GM18907 (cell line): ENCODE data around the gene RASGEF1C.
"Not testable (repeated sequence)": the region's sequence is repeated elsewhere in the genome, so short reads cannot be mapped to it uniquely, and the experiment has no call there.

Experiments
- ATAC-seq: cut with Tn5 transposase; IDR thresholded peaks from one replicate; pipeline ENCODE4 v1.9.1; 2021; ENCODE audit warnings: mild to moderate bottlenecking, moderate library complexity; ENCODE audit not compliant: unreplicated experiment

RASGEF1C gene

DNA sequence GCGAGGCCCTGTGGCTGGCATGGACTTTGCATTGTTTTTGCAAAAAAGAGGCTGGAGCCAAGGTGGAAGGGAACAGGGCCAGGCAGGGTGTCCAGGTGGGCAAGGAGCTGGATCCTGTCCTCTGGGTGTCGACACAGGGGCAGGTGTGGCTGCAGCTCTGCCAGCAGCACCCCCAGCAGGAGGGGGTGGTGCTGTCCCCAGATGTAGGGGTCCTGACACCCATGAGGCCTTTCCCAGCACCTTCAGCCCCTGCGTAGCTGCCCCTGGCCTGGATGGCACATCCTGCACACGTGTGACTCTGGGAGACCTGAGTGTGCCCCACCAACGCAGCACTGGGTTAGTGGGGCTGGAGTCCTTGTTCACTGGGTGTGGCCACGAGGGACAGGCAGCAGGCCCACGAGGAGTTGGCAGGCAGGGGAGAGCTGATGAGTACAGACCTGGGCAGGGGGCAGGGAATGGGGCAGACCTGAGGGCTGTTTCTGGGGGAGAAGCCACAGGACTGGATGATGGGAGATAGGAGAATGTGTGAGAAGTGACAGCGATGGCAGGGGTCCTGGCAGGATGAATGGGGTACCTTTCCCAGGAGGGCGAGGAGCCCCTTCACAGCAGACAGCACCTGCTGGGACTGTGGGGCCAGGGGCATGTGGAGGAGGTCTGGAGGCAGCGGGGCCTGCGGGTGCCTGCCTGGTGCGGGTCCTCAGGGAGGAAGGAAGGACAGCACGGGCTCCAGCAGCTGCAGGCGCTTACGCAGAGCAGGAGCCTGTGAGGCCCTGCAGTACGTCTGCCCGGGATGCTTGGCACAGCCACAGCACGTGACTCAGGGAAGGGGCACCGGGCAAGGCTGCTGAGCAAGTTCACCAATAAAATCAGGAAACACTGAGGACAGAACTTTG lies 3.6 kb upstream of the RASGEF1C start:
- no peak for ATAC-seq

DNA sequence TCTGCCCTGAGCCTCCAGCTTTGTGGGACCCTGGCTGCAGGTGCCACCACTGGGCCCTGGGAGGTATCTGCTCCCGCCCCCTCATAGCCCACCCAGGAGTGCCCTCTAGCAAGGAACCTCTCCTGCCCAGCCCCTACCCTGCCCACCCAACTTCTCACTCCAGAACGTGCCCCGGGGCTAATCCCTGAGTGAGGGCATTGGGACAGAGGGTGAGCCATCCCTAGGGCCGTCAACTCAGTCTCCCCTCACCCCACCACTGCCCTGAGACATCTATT lies 2.7 kb upstream of the RASGEF1C start:
- no peak for ATAC-seq

DNA sequence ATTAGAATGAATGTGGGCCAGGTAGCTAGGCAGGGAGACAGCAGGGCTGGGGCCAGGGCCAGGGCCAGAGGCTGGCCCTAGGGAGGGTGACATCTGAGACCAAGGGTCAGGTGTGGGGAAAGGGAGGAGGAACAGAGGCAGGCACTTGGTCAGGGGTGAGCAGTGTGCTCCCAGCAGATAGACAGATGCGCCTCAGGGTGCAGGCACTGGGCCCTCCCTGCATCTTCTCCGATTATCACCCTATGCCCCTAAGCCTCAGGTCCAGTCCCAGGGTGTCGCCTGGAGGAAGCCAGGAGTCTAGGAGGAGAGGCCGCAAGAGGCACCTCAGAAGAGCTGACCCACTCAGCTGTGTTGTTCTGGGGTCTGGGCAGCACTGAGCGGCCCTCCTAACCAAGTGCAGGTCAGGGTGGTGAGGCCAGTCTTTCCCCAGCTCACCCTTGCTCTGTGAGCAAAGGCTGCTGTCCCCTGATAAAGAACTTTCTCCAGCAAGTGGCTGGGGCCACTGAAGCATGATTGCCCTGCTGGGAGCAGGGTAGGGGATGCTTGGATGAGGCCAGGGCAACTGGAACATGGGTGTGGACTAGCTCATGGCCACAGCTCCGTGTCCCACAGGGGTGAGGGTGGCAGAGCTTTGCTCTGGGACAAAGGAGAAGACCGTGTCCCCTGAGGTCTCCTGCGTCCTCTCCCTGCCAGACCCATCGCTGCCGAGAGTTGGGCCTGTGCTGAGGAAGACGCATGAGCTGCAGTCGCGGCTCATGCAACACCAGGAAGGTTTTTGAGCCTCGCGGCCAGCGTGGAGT lies 2.1 kb upstream of the RASGEF1C start:
- ATAC-seq, result no peak

DNA sequence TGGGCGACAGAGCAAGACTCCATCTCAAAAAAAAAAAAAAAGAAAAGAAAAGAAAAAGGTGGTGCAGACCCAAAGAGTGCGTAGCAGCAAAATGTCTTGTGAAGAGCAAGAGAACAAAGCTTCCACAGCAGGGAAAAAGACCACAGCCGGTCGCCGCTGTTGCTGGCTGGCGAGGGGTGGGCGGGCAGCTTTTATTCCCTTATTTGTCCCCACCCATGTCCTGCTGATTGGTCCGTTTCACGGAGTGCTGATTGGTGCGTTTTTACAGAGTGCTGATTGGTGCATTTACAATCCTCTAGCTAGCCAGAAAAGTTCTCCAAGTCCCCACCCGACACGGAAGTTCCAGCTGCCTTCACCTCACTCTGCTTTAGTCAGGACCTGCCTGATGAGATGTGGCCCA lies 1.1 kb upstream of the RASGEF1C start:
- not testable (repeated sequence) for ATAC-seq

DNA sequence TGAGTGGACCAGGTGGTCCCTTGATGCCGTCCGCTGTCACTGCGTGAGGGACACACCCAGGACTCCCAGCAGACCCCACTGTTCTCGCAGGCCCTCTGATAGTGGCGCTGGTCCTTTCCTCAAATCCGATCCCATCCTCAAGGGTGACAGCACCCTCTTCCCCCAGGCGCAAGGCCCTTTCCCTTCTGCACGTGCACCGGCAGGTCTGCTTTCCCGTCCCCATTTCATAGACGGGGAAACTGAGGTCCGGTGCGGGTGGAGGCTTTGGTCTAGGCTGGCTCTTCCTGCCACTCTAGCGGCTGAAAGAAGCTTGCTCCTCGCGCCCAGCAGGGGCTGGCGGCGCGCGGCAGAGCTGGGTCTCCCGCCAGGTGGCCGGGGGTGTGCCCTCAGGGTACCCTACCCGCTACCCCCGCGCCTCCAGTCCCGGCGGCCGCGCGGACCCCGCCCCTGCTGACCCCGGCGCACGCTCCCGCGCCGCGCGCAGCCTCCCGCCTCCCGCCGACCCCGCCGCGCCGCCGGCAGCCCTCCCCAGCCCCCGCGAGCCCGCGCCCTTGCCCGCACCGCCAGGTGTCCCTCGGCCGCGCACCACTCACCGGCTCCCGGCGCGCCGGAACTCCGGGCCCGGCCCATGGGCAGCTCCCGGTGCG lies 453 bp downstream of the RASGEF1C start:
- no peak for ATAC-seq

DNA sequence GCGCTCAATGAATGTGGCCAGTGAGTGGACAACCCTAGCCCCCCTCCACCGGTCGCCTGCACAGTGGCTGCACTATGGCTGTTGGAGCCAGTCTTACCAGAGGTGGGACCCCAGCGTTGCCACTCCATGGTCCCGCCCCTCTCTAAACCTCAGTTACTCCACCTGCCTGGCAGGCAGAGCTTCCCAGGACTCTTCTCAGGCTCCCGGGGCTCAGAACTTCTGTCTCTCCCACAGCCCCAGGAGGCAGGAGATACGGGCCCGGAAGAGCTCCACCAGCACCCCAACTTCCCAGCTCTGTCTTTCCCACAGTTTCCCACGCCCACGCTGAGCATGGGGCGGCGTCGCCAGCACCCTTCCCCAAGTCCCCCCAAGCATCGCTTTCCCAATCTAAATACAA lies 975 bp downstream of the RASGEF1C start:
- no peak for ATAC-seq

DNA sequence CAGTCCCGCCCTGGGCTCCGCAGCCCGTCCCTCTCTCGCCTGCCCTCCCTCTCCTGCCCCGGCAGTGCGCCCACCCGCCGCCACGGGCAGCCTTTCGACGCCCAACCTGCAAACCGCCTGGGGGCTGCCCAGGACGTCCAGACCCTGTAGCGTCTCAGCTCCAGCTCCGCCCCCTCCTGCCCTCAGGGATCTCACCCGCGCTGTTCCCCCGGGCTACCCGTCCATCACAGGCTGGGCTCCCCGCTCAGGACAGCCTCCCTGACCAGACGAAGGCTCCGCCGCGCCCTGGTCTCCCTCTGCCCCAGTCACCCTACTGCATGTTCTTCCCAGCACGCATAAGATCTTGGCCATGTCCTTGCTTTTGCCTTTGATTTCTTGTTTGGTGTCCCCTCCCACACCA lies 1.4 kb downstream of the RASGEF1C start:
- ATAC-seq, result no peak

DNA sequence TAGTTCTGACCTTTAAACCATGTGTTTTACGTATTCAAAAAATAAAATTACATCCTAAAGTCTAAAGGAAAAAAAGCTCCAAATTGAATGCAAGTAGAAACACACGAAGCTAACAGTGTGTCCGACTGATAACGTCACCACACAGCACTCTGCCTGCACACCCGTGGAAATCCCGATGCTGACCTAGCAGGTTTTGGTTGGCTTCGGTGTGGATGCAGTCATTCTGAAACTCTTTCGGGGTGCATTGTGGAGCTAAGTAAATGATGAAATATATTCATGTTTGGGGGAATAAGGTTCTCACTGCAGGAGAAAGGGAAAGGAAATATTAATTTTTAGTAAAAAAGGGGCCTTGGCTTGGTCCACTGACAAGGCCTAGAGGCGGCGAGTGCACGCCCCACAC lies 2.0 kb downstream of the RASGEF1C start:
- no peak for ATAC-seq

DNA sequence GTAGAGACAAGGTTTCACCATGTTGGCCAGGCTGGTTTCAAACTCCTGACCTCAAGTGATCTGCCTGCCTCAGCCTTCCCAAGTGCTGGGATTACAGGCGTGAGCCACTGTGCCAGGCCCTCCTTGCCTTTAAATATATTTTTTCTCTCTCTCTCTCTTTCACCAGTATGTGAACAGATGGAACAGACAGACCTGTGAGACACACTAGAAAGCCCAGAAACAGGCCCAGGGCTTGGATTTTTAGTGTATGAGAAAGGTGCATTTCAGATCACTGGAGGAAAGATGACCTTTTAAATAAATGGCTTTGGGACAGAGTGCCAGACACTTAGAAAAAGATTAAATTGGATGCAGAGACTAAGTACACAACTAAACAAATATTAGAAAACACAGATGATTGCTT lies 3.1 kb downstream of the RASGEF1C start:
- ATAC-seq, result no peak

DNA sequence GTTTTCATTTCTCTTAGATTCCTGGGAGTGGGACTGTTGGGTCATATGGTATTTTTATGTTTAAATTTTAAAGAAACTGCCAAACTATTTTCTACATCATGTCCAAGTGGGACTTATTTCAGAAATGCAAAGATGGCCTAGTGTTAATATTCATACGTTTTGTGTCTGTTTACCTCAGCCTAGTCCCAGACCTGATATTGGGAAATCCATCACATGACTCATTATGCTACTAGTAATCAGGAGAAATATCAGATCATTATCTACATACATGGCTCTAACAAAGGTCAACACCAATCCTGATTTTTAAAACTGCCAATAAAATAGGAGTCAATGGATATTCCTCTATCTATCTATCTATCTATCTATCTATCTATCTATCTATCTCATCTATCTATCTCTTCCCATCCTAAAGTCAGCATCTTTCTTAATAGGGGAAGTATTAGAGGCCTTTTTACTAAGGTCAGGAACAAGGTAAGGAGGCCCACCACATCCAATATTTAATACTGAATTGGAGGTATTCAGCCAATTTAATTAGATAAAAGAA lies 4.7 kb downstream of the RASGEF1C start:
- no peak for ATAC-seq

DNA sequence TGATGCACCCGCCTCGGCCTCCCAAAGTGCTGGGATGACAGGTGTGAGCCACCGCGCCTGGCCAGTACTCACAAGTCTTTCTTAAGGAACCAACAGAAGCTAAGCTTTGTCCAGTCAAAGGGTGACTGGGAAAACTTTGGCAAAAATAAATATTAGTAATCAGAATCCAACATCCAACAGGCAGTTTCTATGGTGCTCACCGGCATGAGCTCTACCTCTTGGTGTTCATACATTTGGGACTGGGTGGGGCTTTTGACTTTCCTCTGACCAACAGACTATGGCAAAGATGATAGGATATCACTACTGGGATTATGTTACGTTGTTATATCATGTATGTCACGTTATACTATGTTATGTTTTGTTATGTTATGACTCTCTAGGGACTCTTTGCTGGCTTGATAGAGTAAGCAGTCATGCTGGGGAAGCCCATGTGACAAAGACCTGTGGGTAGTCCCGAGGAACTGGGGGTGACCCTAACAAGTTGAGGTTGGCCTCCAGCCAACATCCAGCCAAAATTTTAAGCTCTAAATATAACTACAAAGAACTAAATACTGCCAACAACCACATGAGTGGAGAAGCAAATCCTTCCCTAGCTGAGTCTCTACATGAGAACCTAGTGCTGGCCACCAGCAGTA lies 6.0 kb downstream of the RASGEF1C start:
- ATAC-seq, result no peak

DNA sequence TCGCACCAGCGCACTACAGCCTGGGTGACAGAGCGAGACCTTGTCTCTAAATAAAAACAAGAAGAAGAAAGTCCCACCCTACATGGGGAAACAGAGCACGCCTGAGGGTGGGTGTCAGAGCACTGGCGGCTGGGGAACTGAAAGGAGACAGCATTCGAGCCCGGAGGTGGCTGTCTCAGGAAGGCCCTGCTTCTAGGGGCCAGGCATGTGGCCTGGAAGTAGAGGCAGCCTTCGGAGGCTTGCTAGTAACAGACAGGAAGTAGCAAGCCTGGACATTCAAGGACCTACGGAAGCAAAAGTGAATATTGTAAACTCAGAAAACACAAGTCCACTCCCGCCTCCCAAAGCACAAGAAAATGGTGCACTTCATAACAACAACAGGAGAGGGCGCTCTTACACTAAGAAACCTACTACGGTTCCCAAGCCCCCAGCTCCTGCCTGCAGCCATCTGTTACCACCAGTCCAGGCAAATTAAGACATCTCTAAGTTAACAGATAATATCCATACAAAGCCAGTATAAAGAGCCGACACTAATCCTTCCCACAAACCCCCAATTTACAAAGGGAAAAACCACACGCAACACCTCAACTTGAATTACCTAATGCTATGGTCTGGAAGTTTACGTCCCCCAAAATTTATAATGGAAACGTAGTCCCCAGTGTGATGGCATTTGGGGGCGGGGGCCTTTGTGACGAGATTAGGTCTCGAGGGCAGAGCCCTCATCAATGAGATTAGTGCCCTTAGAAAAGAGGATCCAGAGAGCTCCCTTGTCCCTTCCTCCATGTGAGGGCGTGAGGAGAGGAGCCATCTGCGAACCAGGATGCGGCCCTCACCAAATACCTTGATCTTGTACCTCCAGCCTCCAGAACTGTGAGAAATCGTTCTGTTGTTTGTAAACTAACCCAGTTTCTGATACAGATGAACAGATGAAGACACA lies 7.7 kb downstream of the RASGEF1C start:
- no peak for ATAC-seq

DNA sequence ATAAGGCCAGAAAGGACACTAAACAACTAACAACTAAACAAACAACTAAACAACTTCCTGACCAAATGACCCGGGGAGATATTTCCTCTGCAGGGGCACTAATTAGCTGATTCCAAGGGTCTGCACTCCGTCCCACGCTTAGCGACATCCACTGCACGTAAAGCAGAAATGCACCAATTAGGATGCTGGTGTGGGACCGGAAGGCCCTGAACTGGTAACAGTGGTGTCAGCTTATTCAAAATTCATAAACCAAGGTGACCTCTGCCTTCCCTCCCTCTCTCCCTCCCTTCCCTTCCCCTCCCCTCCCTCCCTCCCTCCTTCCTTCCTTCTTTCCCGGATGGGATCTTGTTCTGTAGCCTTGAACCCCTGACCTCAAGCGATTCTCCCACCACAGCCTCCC lies 9.6 kb downstream of the RASGEF1C start:
- ATAC-seq, result no peak

DNA sequence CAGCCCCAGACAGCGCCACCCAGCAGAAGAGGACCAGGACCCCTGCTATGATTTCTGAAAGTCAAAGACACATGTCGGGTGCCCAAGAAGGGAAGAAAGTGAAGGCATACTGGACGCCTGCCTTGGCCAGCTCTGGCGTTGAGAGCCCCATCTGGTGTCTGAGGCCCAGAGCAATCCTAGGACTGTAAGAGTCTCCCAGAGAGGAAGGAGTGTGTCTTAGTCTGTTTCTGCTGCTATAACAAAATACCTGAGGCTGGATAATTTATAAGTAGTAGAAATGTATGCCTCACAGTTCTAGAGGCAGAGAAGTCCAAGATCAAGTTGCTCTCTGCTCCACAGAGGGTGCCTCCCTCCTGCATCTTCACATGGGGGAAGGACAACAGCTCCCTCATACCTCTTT lies 10.8 kb downstream of the RASGEF1C start:
- no peak for ATAC-seq

DNA sequence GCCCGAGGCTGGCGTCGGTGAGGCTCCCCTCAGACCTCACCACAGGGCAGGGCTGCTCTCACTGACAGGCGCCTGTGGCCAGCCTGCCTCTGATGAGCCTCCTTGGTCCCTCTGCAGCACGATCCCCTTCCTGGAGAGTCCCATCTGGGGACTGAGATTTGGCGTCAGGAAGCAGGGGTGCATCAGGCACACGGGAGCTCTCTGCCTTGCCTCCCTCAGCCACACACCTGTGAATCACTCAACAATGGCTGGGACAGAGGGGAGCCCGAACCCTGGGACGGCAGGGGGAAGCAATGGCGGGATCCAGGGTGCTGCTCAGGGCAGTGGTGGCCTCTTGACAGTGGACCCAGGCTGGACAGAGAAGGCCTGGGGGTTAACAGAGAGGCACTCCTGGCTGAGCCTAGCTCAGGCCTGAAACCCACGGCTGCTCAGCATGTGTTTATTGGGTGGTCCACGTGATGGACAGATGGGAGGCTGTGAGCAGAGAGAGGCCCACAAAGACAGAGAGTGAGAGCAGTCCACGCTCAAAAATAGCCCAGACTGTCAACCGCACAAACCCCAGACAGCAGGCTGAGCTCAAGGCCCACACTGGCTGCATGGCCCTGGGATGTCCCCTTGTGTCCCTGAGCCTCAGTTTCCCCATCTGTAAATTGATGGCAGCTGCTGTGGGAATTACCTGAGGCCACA lies 11.9 kb downstream of the RASGEF1C start:
- ATAC-seq, result no peak

DNA sequence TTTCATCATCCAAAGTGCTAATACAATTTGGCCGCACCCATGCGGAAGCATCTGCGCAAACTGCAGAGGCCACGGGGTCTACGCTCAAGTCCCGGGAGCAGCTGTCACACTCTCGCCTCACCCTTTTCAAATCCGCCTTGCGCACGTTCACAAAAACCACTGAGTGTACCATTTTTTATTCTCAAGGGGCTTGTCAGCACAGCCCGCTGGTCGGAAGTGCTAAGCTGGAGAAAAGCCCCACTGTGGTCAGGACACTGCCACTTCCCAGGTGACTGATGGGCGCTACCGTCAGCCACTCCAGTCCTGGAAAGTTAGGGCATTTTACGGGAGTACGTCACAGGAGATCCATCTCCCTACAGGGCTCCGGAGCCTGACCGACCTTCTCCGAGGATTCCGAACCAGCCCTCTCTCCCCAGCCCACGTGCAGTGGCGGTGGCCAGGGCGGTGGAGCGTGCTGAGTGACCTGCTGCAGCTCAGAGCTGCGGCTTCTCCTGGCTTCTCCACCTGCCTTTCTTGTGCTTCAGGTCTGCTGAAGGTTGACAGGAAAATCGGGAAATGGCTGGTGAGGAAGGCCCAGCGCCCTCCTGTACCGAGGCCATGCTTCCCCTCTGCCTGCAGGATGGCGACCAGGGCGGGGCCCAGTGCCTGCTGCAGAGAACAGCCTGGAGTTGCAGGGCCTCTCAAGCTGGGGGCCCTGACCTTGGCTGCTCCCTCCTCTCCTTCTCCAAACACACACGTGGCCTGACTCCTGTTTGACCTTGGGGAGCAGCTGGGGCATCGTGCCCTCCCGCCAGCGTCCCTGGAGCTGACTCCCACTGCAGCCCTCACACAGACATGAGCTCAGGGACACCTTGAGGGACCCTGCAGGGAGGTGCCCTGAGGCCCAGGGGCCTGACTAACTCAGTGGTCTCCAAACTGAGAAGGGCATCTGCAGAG lies 14.3 kb downstream of the RASGEF1C start:
- no peak for ATAC-seq

DNA sequence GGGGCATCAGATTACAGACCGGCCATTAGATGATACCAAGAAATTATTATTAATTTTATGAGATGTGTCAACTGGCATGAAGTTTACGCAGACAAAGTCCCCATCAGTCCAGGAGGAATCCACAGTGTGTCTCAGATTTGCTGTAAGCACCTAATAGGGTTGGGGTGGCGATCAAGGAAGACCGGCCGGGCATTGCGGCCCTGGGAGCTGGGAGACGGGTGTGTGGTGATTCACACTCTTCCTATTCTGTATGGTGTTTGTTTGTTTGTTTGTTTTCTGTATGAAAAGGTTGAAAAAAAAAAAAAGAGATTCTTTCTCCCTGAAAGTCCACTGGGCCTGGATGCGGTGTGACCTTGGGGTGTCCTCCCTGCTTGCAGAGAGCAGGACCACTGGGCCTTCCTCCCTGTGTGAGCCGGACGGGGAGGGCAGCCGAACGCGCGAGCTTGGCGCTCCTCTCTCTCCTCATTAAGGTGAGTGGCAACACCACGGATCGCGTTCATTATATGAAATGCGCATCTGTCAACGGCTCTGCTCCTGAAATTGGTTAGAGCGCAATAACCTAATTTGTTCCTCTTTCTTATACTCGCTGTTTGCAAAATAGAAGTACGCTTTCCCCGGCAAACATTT lies 15.1 kb downstream of the RASGEF1C start:
- no peak for ATAC-seq

DNA sequence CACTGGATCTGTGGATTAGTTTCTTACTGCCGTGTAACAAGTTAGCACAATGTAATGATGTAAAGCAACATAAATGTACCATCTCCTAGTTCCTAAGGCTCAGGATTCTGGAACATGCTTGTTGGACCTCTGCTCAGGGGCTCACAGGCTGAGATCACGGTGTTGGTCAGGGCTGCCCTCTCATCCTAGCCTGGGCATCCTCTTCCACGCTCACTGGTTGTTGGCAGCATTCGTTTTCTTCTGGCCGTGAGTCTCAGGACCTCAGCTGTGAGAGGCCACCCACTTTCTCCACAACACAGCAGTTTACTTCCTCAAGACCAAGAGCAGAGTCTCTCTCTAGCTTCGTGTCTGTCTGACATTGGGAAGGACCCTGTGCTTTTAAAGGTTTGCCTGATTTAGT lies 17.3 kb downstream of the RASGEF1C start:
- no peak for ATAC-seq
